OCI-LY1 (cell line): ENCODE data around the gene GAMT.

Experiments
- H2AFZ ChIP-seq: fragments of 200-600 bp; sonication (generic), shearing (Covaris generic); 2 replicates; pipeline ENCODE4 v1.6.0; 2014; ENCODE audit warnings: antibody characterized with exemption, mild to moderate bottlenecking, low read length
- H3F3A ChIP-seq: fragments of 200-600 bp; sonication (generic), shearing (Covaris generic); 2 replicates; pipeline ENCODE4 v1.6.0; 2014; ENCODE audit warnings: mild to moderate bottlenecking, antibody characterized with exemption, low read length, moderate library complexity; ENCODE audit not compliant: insufficient read depth
- H3K27ac ChIP-seq: fragments of 200-600 bp; sonication (generic); 2 replicates; pipeline ENCODE4 v1.5.1; 2014; ENCODE audit warnings: low read length, mixed run types, mild to moderate bottlenecking, low read depth; ENCODE audit not compliant: poor library complexity, severe bottlenecking
- H3K27me3 ChIP-seq: fragments of 200-600 bp; sonication (generic); 2 replicates; pipeline ENCODE4 v1.6.0; 2014; ENCODE audit warnings: antibody characterized with exemption, mild to moderate bottlenecking, low read length, moderate library complexity; ENCODE audit not compliant: insufficient read depth
- H3K36me3 ChIP-seq: fragments of 200-600 bp; sonication (generic); 2 replicates; pipeline ENCODE4 v1.6.1; 2014; ENCODE audit warnings: mild to moderate bottlenecking, antibody characterized with exemption, low read length, moderate library complexity, mixed read lengths; ENCODE audit not compliant: insufficient read depth
- H3K4me1 ChIP-seq: fragments of 200-600 bp; sonication (generic); 2 replicates; pipeline ENCODE4 v1.5.1; 2014; ENCODE audit warnings: mild to moderate bottlenecking, low read length, moderate library complexity; ENCODE audit not compliant: insufficient read depth, severe bottlenecking
- H3K4me2 ChIP-seq: fragments of 200-600 bp; sonication (generic), shearing (Covaris generic); 2 replicates; pipeline ENCODE4 v1.6.1; 2014; ENCODE audit warnings: low read length
- H3K4me3 ChIP-seq: fragments of 200-600 bp; sonication (generic); 2 replicates; pipeline ENCODE4 v1.5.1; 2014; ENCODE audit warnings: low read length, low read depth, mild to moderate bottlenecking, mixed read lengths; ENCODE audit not compliant: poor library complexity, severe bottlenecking
- H3K79me2 ChIP-seq: fragments of 200-600 bp; shearing (Covaris generic); 2 replicates; pipeline ENCODE4 v1.6.1; 2016; ENCODE audit warnings: mixed run types, low read length, mixed read lengths; ENCODE audit not compliant: insufficient read depth
- H3K9ac ChIP-seq: fragments of 200-600 bp; sonication (generic), shearing (Covaris generic); 2 replicates; pipeline ENCODE4 v1.6.1; 2014; ENCODE audit warnings: mild to moderate bottlenecking, low read length, mixed read lengths
- H3K9me2 ChIP-seq: fragments of 200-600 bp; sonication (generic), shearing (Covaris generic); 2 replicates; pipeline ENCODE4 v1.6.1; 2014; ENCODE audit warnings: low read depth, mild to moderate bottlenecking, low read length, mixed read lengths
- H3K9me3 ChIP-seq: fragments of 200-600 bp; shearing (Covaris generic); 2 replicates; pipeline ENCODE4 v1.6.1; 2014; ENCODE audit warnings: low read length, mixed read lengths
- H4K20me1 ChIP-seq: fragments of 200-600 bp; sonication (generic), shearing (Covaris generic); 2 replicates; pipeline ENCODE4 v1.6.0; 2016; ENCODE audit warnings: mild to moderate bottlenecking, low read length; ENCODE audit not compliant: insufficient read depth
- CTCF ChIP-seq: fragments of 200-600 bp; sonication (generic), shearing (Covaris generic); IDR thresholded peaks from 2 replicates; pipeline ENCODE4 v1.5.1; 2017; ENCODE audit warnings: mild to moderate bottlenecking, antibody characterized with exemption, low read length, moderate library complexity, mixed read lengths
- EZH2 ChIP-seq: fragments of 200-600 bp; sonication (generic), shearing (Covaris generic); IDR thresholded peaks from 2 replicates; pipeline ENCODE4 v1.8.0; 2017; ENCODE audit warnings: borderline replicate concordance, mixed run types, mild to moderate bottlenecking, antibody characterized with exemption, low read length, moderate library complexity, mixed read lengths

GAMT gene

GRCh38 chr19:1355568-1356507, 45.5 kb downstream of the GAMT start:
- Histone ChIP-seq H4K20me1 (no peaks in the 10 kb centered on the region), H3K9me3 (no peaks in the 10 kb centered on the region), H3K36me3 (peaks cover 44% of the 10 kb centered on the region; the same call in 1 of the 2 replicates), H3F3A (no peaks in the 10 kb centered on the region; the same call in 1 of the 2 replicates), H3K9ac (peak overlapping the region; percentile 94), H3K27ac (no peak overlapping the region), H3K9me2 (no peaks in the 10 kb centered on the region), H3K27me3 (no peaks in the 10 kb centered on the region), H3K79me2 (no peaks in the 10 kb centered on the region), H3K4me2 (peak overlapping the region; percentile 87), H3K4me1 (peaks cover 18% of the 10 kb centered on the region), H3K4me3 (peak overlapping the region; percentile 98), H2AFZ (no peak overlapping the region)
- no peak for TF ChIP-seq CTCF
- TF ChIP-seq EZH2, result no peak

- Histone ChIP-seq H3K4me1 (peaks cover 18% of the 10 kb centered on the region), H3F3A (no peaks in the 10 kb centered on the region; the same call in 1 of the 2 replicates), H3K79me2 (no peaks in the 10 kb centered on the region), H3K4me2 (peak overlapping the region; percentile 87), H3K9me3 (no peaks in the 10 kb centered on the region), H3K9ac (peak overlapping the region; percentile 94), H2AFZ (no peak overlapping the region), H3K27me3 (no peaks in the 10 kb centered on the region), H3K27ac (no peak overlapping the region), H3K36me3 (peaks cover 36% of the 10 kb centered on the region; the same call in 1 of the 2 replicates), H3K4me3 (peak overlapping the region; percentile 98), H4K20me1 (no peaks in the 10 kb centered on the region), H3K9me2 (no peaks in the 10 kb centered on the region)
- TF ChIP-seq EZH2 (no peak), CTCF (no peak)
Measured at GRCh38 chr19:1354970-1355567, 46.3 kb downstream of the GAMT start.

- no peaks in the 10 kb centered on the region; the same call in 1 of the 2 replicates for H3F3A ChIP-seq
- H3K4me1 ChIP-seq, result peaks cover 18% of the 10 kb centered on the region
- H3K27ac ChIP-seq, result no peak overlapping the region
- H3K79me2 ChIP-seq, result no peaks in the 10 kb centered on the region
- no peak overlapping the region for H3K9ac ChIP-seq
- no peaks in the 10 kb centered on the region for H3K9me2 ChIP-seq
- no peak overlapping the region for H3K4me3 ChIP-seq
- H3K36me3 ChIP-seq, result peaks cover 17% of the 10 kb centered on the region; the same call in 1 of the 2 replicates
- peaks cover under 1% of the 10 kb centered on the region; the same call in 1 of the 2 replicates for H3K27me3 ChIP-seq
- TF ChIP-seq EZH2 (no peak), CTCF (no peak)
- no peaks in the 10 kb centered on the region for H3K9me3 ChIP-seq
- no peak overlapping the region for H2AFZ ChIP-seq
- H3K4me2 ChIP-seq, result no peak overlapping the region
- no peaks in the 10 kb centered on the region for H4K20me1 ChIP-seq
Measured at GRCh38 chr19:1353144-1353543, 48.2 kb downstream of the GAMT start.
